HG03342 (cell line): Measurements from ENCODE around the gene PTPRN2.

ENCODE experiments used
- ATAC-seq: cut with Tn5 transposase; IDR thresholded peaks from one replicate; pipeline ENCODE4 v1.9.1; 2021; ENCODE audit warnings: mild to moderate bottlenecking, moderate library complexity; ENCODE audit not compliant: unreplicated experiment

Gene PTPRN2

GRCh38 chr7:157640144-157640543 lies 947.5 kb downstream of the PTPRN2 start:
- no peak for ATAC-seq

- no peak for ATAC-seq
Measured at GRCh38 chr7:157638563-157638962, 949.1 kb downstream of the PTPRN2 start.

GRCh38 chr7:157637216-157637949 lies 950.2 kb downstream of the PTPRN2 start:
- ATAC-seq, result no peak

- ATAC-seq, result no peak
Measured at GRCh38 chr7:157635669-157636068, 952.0 kb downstream of the PTPRN2 start.

- no peak for ATAC-seq
Measured at GRCh38 chr7:157635148-157635500, 952.5 kb downstream of the PTPRN2 start.

- no peak for ATAC-seq
Measured at GRCh38 chr7:157634401-157635147, 953.0 kb downstream of the PTPRN2 start.

GRCh38 chr7:157633465-157634185 lies 954.0 kb downstream of the PTPRN2 start:
- no peak for ATAC-seq

- no peak for ATAC-seq
Measured at GRCh38 chr7:157630301-157630853, 957.2 kb downstream of the PTPRN2 start.

- ATAC-seq, result no peak
Measured at GRCh38 chr7:157628456-157628855, 959.2 kb downstream of the PTPRN2 start.

GRCh38 chr7:157627646-157628045 lies 960.0 kb downstream of the PTPRN2 start:
- no peak for ATAC-seq

- no peak for ATAC-seq
Measured at GRCh38 chr7:157627033-157627432, 960.6 kb downstream of the PTPRN2 start.

GRCh38 chr7:157625973-157626742 lies 961.5 kb downstream of the PTPRN2 start:
- ATAC-seq, result no peak

GRCh38 chr7:157623556-157623955 lies 964.1 kb downstream of the PTPRN2 start:
- no peak for ATAC-seq

GRCh38 chr7:157622408-157623205 lies 965.0 kb downstream of the PTPRN2 start:
- no peak for ATAC-seq

GRCh38 chr7:157622000-157622399 lies 965.6 kb downstream of the PTPRN2 start:
- no peak for ATAC-seq

- ATAC-seq, result no peak
Measured at GRCh38 chr7:157621131-157621681, 966.4 kb downstream of the PTPRN2 start.

GRCh38 chr7:157620616-157621015 lies 967.0 kb downstream of the PTPRN2 start:
- no peak for ATAC-seq

GRCh38 chr7:157619753-157620525 lies 967.7 kb downstream of the PTPRN2 start:
- ATAC-seq, result no peak
